Measurements from ENCODE around the gene TBX10.
"Not testable (repeated sequence)": the region's sequence is repeated elsewhere in the genome, so short reads cannot be mapped to it uniquely, and the experiment has no call there.

Gene TBX10

GRCh38 chr11:67663532-67664212, 24.1 kb upstream of the TBX10 start:
- no peak for DNase-seq

- DNase-seq, result no peak
These were observed 23.4 kb upstream of the TBX10 start for GRCh38 chr11:67662835-67663531.

GRCh38 chr11:67662142-67662834, 22.7 kb upstream of the TBX10 start:
- DNase-seq, result no peak

GRCh38 chr11:67660752-67661151, 21.2 kb upstream of the TBX10 start:
- DNase-seq, result not testable (repeated sequence)

- not testable (repeated sequence) for DNase-seq
These were observed 20.1 kb upstream of the TBX10 start for GRCh38 chr11:67659651-67660165.

GRCh38 chr11:67657300-67657699, 17.7 kb upstream of the TBX10 start:
- DNase-seq, result no peak

- DNase-seq, result no peak
These were observed 16.8 kb upstream of the TBX10 start for GRCh38 chr11:67656278-67656922.

DNA sequence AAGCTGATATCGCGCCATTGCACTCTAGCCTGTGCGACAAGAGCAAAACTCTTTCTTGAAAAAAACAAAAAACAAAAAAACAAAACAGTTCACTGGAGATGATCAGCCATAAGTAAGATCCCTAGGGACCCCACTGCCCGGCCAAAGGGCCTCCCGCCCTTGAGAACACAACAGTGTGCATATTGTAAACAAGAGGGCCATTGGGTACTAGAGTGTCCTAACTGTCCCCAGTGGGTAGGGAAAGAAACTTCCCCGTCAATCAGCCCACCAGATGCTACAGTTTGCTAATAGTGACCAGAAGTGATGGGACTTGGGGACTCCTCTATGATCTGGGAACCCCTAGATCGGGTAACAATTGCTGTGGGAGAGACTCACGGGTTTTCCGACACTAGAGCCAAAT, 14.7 kb upstream of the TBX10 start:
- DNase-seq, result no peak

DNA sequence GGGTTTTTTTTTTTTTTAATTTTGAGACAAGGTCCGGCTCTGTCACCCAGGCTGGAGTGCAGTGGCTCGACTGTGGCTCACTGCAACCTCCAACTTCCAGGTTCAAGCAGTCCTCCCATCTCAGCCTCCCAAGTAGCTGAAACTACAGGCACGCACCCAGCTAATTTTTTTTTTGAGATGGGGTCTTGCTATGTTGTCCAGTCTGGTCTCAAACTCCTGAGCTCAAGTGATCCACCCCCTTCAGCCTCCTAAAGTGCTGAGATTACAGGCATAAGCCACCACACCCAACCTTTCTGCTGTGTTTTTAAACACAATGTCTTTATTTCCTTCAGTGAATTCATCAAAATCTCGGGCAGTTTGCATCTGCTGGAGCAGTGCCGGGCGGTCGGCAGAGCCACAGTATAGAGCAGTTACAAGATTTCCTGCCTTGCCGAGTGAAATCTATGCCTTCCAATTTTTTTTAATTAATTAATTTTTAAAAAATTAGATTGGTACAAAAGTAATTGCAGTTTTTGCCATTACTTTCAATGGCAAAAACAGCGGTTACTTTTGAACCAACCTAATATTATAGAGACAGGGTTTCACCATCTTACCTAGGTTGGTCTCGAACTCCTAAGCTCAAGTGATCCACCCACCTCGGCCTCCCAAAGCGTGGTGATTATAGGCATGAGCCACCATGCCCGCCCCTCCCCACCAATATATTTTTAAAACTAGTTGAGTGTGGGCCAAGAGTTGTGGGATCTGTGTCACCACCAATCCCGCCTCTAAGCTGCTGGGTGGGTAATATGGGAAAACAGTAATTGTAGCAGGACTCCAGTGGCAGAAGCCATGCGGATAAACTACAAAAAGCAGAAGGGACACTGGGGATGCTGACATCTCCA, 13.6 kb upstream of the TBX10 start:
- DNase-seq, result no peak

DNA sequence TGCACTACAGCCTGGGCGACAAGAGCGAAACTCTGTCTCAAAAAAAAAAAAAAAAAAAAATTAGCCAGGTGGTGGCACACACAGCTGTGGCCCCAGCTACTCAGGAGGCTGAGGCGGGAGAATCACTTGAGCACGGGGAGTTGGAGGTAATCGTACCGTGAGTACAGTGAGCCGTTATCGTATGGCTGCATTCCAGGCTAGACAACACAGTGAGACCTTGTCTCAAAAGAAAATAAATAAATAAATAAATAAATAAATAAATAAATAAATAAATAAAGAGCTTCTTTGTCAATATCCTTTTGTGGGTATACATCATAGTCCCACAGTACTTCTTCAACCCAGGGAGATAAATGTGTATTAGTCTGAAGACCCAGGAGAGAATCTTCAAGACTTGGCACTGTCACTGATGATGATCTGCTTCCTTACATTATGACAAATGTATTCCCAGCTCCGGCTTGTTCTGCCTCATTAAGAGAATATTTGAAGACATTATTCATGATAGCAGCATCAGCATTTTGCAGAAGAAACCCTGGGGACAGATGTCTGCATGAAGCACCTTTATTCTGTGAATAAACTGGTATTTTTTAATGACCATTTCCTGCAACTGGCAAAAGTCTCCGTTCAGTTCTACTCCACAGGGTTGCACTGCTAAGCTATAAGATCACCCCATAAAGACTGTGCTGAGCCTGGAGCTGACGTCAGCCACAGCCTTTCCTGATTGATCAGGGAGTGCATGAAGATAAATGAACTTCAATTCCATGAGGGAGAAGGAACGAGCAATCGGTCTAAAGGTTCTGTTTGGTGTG, 12.6 kb upstream of the TBX10 start:
- DNase-seq, result no peak

- DNase-seq, result no peak
These were observed 10.3 kb upstream of the TBX10 start for GRCh38 chr11:67649634-67650510.

- DNase-seq, result no peak
These were observed 9.4 kb upstream of the TBX10 start for GRCh38 chr11:67648796-67649613.

DNA sequence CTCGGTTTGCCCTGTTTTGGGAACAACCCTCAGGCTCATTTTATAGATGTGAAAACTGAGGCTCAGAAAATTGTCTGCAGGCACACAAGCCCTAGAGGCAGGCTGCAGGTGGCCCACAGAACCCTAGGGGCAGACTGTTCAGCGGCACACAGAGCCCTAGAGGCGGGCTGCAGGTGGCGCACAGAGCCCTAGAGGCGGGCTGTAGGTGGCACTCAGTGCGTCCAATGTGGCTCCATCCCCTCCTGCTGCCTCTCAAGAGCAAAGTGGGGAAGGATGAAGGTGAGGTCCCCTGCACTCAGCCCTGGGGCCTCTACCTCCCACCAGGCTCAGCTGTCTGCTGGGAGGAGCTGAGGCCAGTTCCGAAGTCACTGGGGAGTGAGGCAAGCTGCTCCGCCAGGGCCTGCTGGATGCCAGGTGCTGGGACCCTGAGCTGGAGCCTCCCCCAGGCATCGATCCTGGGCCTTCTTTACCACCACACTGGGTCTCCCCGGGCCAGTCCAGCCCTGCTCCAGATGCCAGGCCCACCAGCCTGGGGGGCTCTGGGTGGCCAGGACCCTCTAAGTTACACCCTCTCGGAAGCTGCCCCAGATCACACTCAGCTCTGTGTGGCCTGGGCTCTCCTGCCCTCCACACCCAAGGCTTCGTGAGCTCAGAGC, 8.7 kb upstream of the TBX10 start:
- DNase-seq, result no peak

DNA sequence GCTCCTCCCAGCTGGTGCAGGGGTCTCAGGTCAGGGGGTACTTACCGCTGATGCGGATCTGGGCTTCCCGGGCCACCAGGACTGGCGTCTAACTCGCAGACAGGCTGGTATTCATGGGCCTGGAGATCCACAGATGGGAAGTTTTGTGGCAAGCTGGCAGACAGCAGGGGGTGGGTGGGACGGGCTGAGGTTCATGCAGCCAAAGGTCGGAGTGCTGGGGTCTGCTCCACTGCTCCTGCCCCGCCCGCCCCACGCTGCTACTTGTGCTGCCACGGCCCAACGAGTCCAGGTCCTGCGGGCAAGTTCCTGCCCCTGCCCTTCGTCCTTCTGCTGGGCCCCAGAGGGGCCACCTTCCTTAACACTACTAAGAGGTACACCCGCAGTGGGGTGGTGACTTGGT, 7.9 kb upstream of the TBX10 start:
- DNase-seq, result no peak

DNA sequence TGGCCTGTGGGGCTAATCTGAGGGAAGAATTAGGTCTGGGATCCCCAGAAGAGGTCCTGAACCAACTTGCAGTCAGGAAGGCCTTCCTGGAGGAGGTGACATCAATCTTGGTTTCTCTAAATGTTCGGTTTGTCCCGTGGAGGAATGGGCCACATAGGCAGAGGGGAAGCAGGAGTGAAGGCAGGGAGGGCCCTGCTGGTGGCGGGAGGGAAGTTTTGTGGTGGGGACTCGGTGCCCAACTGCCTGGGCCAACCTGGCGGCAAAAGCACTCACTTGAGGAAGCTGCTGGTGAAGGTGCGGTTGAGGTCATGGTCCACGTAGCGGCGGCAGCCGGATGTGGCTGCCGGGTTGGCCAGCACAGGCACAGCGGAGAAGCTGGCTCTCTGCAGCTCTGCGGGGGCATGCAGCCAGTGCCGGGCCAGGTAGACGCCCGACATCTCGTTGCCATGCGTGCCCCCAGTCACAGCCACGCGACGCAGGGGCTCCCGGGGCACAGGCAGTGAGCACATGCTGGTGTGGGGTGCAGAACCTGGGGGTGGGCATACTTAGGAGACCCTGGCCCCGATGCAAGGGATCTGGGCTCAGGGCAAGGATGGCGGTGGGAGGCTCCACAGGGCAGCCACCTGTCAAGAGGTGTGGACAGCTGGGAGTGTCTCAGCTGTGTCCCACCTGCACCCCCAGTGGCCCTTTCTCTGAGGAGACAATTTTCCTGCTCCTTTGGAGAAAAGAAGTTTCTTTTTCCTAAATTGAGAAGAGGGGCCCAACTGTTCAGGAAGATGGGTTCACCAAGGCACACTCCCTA, 7.2 kb upstream of the TBX10 start:
- no peak for DNase-seq

GRCh38 chr11:67645521-67646461, 6.2 kb upstream of the TBX10 start:
- DNase-seq, result no peak

Data from fibroblast of skin of right quadriceps (primary cell).